ENCODE results near the gene ZNF444.

DNA sequence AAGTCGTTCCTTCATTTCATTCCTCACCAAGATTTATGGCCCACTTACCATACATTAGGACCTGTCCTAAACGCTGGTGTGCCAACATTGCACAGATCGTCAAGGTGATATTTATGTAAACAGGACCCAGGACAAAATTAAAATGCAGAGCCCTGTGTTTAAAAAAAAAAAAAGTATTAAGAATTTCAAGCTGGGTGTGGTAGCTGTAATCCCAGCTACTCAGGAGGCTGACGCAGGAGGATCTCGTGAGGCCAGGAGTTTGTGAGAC, 6.5 kb upstream of the ZNF444 start:
- no peak for TF ChIP-seq EZH2 (IDR thresholded peaks at IDR 0.05)
- no peak for TF ChIP-seq POLR2AphosphoS5 (IDR thresholded peaks at IDR 0.05; ENCODE audit: borderline replicate concordance, low read depth, low read length)
